Gastroesophageal sphincter (tissue), 3 donors: Measurements from ENCODE around the gene MCM5.
"Not testable (repeated sequence)": the region's sequence is repeated elsewhere in the genome, so short reads cannot be mapped to it uniquely, and the experiment has no call there.

Source experiments
- POLR2AphosphoS5 ChIP-seq: sonication (generic); formaldehyde crosslinking; IDR thresholded peaks from one replicate; pipeline ENCODE4 v1.6.1; 2017; ENCODE audit warnings: antibody characterized with exemption
- TF ChIP-seq, protein P1 (sequence below), 4 experiments: fragments of 200-600 bp in 2 of 4; fragments of 450-650 bp in 2 of 4; sonication (generic) in 1 of 4; IDR thresholded peaks; one replicate each; pipeline ENCODE4 v1.5.1; 2017 to 2019; ENCODE audit warnings: antibody characterized with exemption in 4 of 4, mild to moderate bottlenecking in 2 of 4, moderate library complexity in 2 of 4

DNA sequence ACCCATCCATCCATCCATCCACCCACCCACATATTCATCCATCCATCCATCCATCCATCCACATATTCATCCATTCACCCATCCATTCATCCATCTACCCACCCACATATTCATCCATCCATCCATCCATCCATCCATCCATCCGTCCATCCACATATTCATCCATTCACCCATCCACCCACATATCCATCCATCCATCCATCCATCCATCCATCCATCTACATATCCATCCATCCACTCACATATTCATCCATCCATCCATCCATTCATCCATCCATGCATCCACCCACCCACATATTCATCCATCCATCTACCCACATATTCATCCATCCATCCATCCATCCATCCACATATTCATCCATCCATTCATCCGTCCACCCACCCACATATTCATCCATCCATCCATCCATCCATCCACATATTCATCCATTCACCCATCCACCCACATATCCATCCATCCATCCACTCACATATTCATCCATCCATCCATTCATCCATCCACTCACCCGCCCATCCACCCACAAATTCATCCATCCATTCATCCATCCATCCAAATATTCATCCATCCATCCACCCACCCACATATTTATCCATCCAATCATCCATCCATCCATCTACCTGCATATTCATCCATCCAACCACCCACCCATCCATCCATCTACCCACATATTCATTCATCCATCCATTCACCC, 38.9 kb downstream of the MCM5 start:
- TF ChIP-seq, protein P1, sequence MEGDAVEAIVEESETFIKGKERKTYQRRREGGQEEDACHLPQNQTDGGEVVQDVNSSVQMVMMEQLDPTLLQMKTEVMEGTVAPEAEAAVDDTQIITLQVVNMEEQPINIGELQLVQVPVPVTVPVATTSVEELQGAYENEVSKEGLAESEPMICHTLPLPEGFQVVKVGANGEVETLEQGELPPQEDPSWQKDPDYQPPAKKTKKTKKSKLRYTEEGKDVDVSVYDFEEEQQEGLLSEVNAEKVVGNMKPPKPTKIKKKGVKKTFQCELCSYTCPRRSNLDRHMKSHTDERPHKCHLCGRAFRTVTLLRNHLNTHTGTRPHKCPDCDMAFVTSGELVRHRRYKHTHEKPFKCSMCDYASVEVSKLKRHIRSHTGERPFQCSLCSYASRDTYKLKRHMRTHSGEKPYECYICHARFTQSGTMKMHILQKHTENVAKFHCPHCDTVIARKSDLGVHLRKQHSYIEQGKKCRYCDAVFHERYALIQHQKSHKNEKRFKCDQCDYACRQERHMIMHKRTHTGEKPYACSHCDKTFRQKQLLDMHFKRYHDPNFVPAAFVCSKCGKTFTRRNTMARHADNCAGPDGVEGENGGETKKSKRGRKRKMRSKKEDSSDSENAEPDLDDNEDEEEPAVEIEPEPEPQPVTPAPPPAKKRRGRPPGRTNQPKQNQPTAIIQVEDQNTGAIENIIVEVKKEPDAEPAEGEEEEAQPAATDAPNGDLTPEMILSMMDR (IDR thresholded peaks at IDR 0.05) = not testable (repeated sequence)
- TF ChIP-seq POLR2AphosphoS5 = not testable (repeated sequence)
